ENCODE results near the gene ANGPTL3. TPM values are rescaled to one million over a fixed set of nuclear protein-coding genes. Genes with fewer than 3 reads are reported as not detected.

ANGPTL3 gene
- total RNA-seq = not detected in 2 replicates

GRCh38 chr1:62597281-62597680 is at the start of gene ANGPTL3:
Gene ANGPTL3, plus strand, starts transcription at chr1:62597520. Its CDS starts 47 bp downstream, at chr1:62597567.

Other genes with a start within 250 kb of the ANGPTL3 start
- gene USP1, start 160.5 kb upstream of the ANGPTL3 start, total RNA-seq = 18.8 and 19.7 TPM in 2 replicates
- 47.0 and 70.7 TPM in 2 replicates for gene DOCK7, start 90.9 kb downstream of the ANGPTL3 start, total RNA-seq
- gene ATG4C, start 186.6 kb downstream of the ANGPTL3 start, total RNA-seq = 4.7 and 6.8 TPM in 2 replicates

Data from placental epithelial cell (primary cell).